Measurements from ENCODE around the gene PER1. TPM values are rescaled to one million over a fixed set of nuclear protein-coding genes. Genes with fewer than 3 reads are reported as not detected.
A peak's percentile ranks its signal among the peaks of the same experiment; 100 is the strongest.

The PER1 gene
- total RNA-seq, 1 experiment from 2014 or later = 47.1 TPM

- ChIA-PET CTCF (interaction anchor here (0.5 kb wide), 2 partner anchors 52 to 62 kb away, joined by 3 to 4 read pairs; no protein-coding TSS in a partner anchor), POLR2A (ENCODE audit: low non-redundant PET) (interaction anchor here (0.6 to 0.9 kb wide), 2 partner anchors 17 to 32 kb away, joined by 3 to 6 read pairs; no protein-coding TSS in a partner anchor)
- intact Hi-C loops (cut with micrococcal nuclease; ENCODE audit: unreplicated experiment) = loop anchor here (2.0 kb wide), 2 partner anchors 18 to 34 kb away; no protein-coding TSS in a partner anchor
- H3K27ac ChIP-seq (ENCODE audit: low read depth, low read length, poor library complexity, severe bottlenecking) = peak overlapping the region; percentile 97
- no TSS peak for BruUV-seq (replicated peaks)
- H3K4me3 ChIP-seq (ENCODE audit: low read depth, low read length, poor library complexity, severe bottlenecking) = peak overlapping the region; percentile 52
- H3K9me3 ChIP-seq (ENCODE audit: low read depth, low read length, poor library complexity, severe bottlenecking) = no peaks in the 10 kb centered on the region
- peaks cover 46% of the 10 kb centered on the region for H3K4me1 ChIP-seq (ENCODE audit: insufficient read depth, low read length, poor library complexity, severe bottlenecking)
- peaks cover 21% of the 10 kb centered on the region for H3K36me3 ChIP-seq (ENCODE audit: insufficient read depth, low read length, poor library complexity, severe bottlenecking)
- peak; percentile 100 for DNase-seq (ENCODE audit: low spot score)
- no peaks in the 10 kb centered on the region for H3K27me3 ChIP-seq (replicated peaks; ENCODE audit: insufficient read depth, low read depth, low read length, poor library complexity)
- TF ChIP-seq EZH2 (IDR thresholded peaks at IDR 0.05; ENCODE audit: borderline replicate concordance, low read depth, low read length, poor library complexity, severe bottlenecking) (no peak), CTCF (conservative IDR thresholded peaks at IDR 0.05; ENCODE audit: low read depth, low read length) (0 out of 2 replicates have a peak, but pooled peaks have one; percentile 34)
Observed at GRCh38 chr17:8156246-8156992, 4.2 kb upstream of the PER1 start.

- Histone ChIP-seq H3K9me3 (ENCODE audit: low read depth, low read length, poor library complexity, severe bottlenecking) (no peaks in the 10 kb centered on the region), H3K36me3 (ENCODE audit: insufficient read depth, low read length, poor library complexity, severe bottlenecking) (peaks cover 16% of the 10 kb centered on the region), H3K4me1 (ENCODE audit: insufficient read depth, low read length, poor library complexity, severe bottlenecking) (peaks cover 42% of the 10 kb centered on the region), H3K4me3 (ENCODE audit: low read depth, low read length, poor library complexity, severe bottlenecking) (peak overlapping the region; percentile 51), H3K27ac (ENCODE audit: low read depth, low read length, poor library complexity, severe bottlenecking) (peak overlapping the region; percentile 97), H3K27me3 (replicated peaks; ENCODE audit: insufficient read depth, low read depth, low read length, poor library complexity) (no peaks in the 10 kb centered on the region)
- ChIA-PET POLR2A (ENCODE audit: low non-redundant PET) (no interaction called here), CTCF (interaction anchor here (0.5 to 0.9 kb wide), 2 partner anchors 34 to 61 kb away, joined by 4 to 5 read pairs; no protein-coding TSS in a partner anchor)
- intact Hi-C loops (cut with micrococcal nuclease; ENCODE audit: unreplicated experiment) = loop anchor here (2.0 kb wide), 2 partner anchors 17 to 33 kb away; no protein-coding TSS in a partner anchor
- BruUV-seq (replicated peaks) = TSS peak; percentile 16
- no peak for DNase-seq (ENCODE audit: low spot score)
- TF ChIP-seq EZH2 (IDR thresholded peaks at IDR 0.05; ENCODE audit: borderline replicate concordance, low read depth, low read length, poor library complexity, severe bottlenecking) (no peak), CTCF (conservative IDR thresholded peaks at IDR 0.05; ENCODE audit: low read depth, low read length) (no peak)
Observed at GRCh38 chr17:8155996-8156245, 3.7 kb upstream of the PER1 start.

GRCh38 chr17:8155231-8155995, 3.2 kb upstream of the PER1 start:
- H3K27me3 ChIP-seq (replicated peaks; ENCODE audit: insufficient read depth, low read depth, low read length, poor library complexity) = no peaks in the 10 kb centered on the region
- H3K9me3 ChIP-seq (ENCODE audit: low read depth, low read length, poor library complexity, severe bottlenecking) = no peaks in the 10 kb centered on the region
- peaks cover 13% of the 10 kb centered on the region for H3K36me3 ChIP-seq (ENCODE audit: insufficient read depth, low read length, poor library complexity, severe bottlenecking)
- ChIA-PET POLR2A (ENCODE audit: low non-redundant PET) (no interaction called here), CTCF (interaction anchor here (0.5 to 0.9 kb wide), 2 partner anchors 33 to 61 kb away, joined by 4 to 5 read pairs; no protein-coding TSS in a partner anchor)
- H3K4me3 ChIP-seq (ENCODE audit: low read depth, low read length, poor library complexity, severe bottlenecking) = peak overlapping the region; percentile 51
- peaks cover 43% of the 10 kb centered on the region for H3K4me1 ChIP-seq (ENCODE audit: insufficient read depth, low read length, poor library complexity, severe bottlenecking)
- BruUV-seq (replicated peaks) = no TSS peak
- intact Hi-C loops (cut with micrococcal nuclease; ENCODE audit: unreplicated experiment) = no loop called here
- peak overlapping the region; percentile 97 for H3K27ac ChIP-seq (ENCODE audit: low read depth, low read length, poor library complexity, severe bottlenecking)
- DNase-seq (ENCODE audit: low spot score) = no peak
- TF ChIP-seq EZH2 (IDR thresholded peaks at IDR 0.05; ENCODE audit: borderline replicate concordance, low read depth, low read length, poor library complexity, severe bottlenecking) = no peak
- no peak for TF ChIP-seq CTCF (conservative IDR thresholded peaks at IDR 0.05; ENCODE audit: low read depth, low read length)

Measured in A673 (cell line).